Left renal cortex interstitium (tissue), 4 donors: ENCODE results near the gene GLB1L3. TPM values are rescaled to one million over a fixed set of nuclear protein-coding genes. Genes with fewer than 3 reads are reported as not detected.
"Not testable (repeated sequence)": the region's sequence is repeated elsewhere in the genome, so short reads cannot be mapped to it uniquely, and the experiment has no call there.

Experiments used
- DNase-seq, 4 donors: peaks; one replicate each; pipeline ENCODE4 v3.0.0-alpha.2; 2013; ENCODE audit warnings: low read depth in 4 of 4, low spot score in 2 of 4, missing footprints in 1 of 4
- polyA plus RNA-seq, 4 donors: library from polyadenylated mRNA; unstranded; fragments of 120-200 nt; gene quantifications; one replicate each; pipeline ENCODE4 v1.2.1, GENCODE V29; 2013; ENCODE audit not compliant: insufficient read length in 4 of 4

GLB1L3 gene
- polyA plus RNA-seq, 4 donors = 1.1 to 2.1 (median 1.3) TPM

GRCh38 chr11:134250675-134251074 is 25.5 kb upstream of the GLB1L3 start:
- DNase-seq = no peak

GRCh38 chr11:134252346-134253187 is 23.6 kb upstream of the GLB1L3 start:
- no peak for DNase-seq

- peak; percentile 82 to 96 (median 90) for DNase-seq
Observed at GRCh38 chr11:134253188-134253993, 22.8 kb upstream of the GLB1L3 start, which contains the start of the genes ACAD8 and THYN1. TSS of gene ACAD8 (plus strand) at chr11:134253568. CDS start at chr11:134253601, 33 bp downstream. TSS of gene THYN1 (minus strand) at chr11:134253352. CDS start at chr11:134252882, 470 bp downstream.

GRCh38 chr11:134254433-134255183 is 21.6 kb upstream of the GLB1L3 start:
- DNase-seq = no peak

GRCh38 chr11:134255184-134255561 is 21.0 kb upstream of the GLB1L3 start:
- not testable (repeated sequence) for DNase-seq

- DNase-seq = no peak
Observed at GRCh38 chr11:134257101-134257500, 19.1 kb upstream of the GLB1L3 start.

- no peak for DNase-seq
Observed at GRCh38 chr11:134258577-134258976, 17.6 kb upstream of the GLB1L3 start.

- DNase-seq = no peak
Observed at GRCh38 chr11:134260503-134260902, 15.7 kb upstream of the GLB1L3 start.

- DNase-seq = no peak
Observed at GRCh38 chr11:134260983-134261382, 15.2 kb upstream of the GLB1L3 start.

- DNase-seq = no peak
Observed at GRCh38 chr11:134261626-134262488, 14.3 kb upstream of the GLB1L3 start.

- no peak for DNase-seq
Observed at GRCh38 chr11:134264966-134265764, 11.0 kb upstream of the GLB1L3 start.

GRCh38 chr11:134266440-134266839 is 9.7 kb upstream of the GLB1L3 start:
- no peak for DNase-seq

GRCh38 chr11:134266841-134267251 is 9.3 kb upstream of the GLB1L3 start:
- no peak for DNase-seq

GRCh38 chr11:134267461-134267860 is 8.7 kb upstream of the GLB1L3 start:
- DNase-seq = no peak

GRCh38 chr11:134267966-134268365 is 8.2 kb upstream of the GLB1L3 start:
- DNase-seq = no peak

GRCh38 chr11:134270250-134270714 is 5.9 kb upstream of the GLB1L3 start:
- no peak for DNase-seq

GRCh38 chr11:134271978-134272377 is 4.2 kb upstream of the GLB1L3 start:
- DNase-seq = no peak

GRCh38 chr11:134272381-134273316 is 3.5 kb upstream of the GLB1L3 start:
- no peak for DNase-seq
